HepG2 (cell line): ENCODE measurements around the gene STXBP2. TPM values are rescaled to one million over a fixed set of nuclear protein-coding genes. Genes with fewer than 3 reads are reported as not detected.
A peak's percentile ranks its signal among the peaks of the same experiment; 100 is the strongest.

Experiments used
- ATAD3A ChIP-seq: sonication (generic); formaldehyde crosslinking; IDR thresholded peaks from 2 replicates; pipeline ENCODE4 v1.4.0; 2020; ENCODE audit warnings: missing genetic modification reagents
- ATF7 ChIP-seq, 2 experiments: fragments of 450-650 bp in 1 of 2; sonication (generic) in 1 of 2; formaldehyde crosslinking in 1 of 2; IDR thresholded peaks; 2 replicates each; pipeline versions ENCODE4 v1.4.0 to v1.6.1; 2016 to 2020; ENCODE audit warnings: antibody characterized with exemption in 1 of 2, mild to moderate bottlenecking in 1 of 2, missing genetic modification reagents in 1 of 2
- ERF ChIP-seq: IDR thresholded peaks from 2 replicates; pipeline ENCODE4 v1.6.1; 2018; ENCODE audit warnings: missing biosample characterization, missing genetic modification reagents
- HNRNPLL ChIP-seq: fragments of 200-400 bp; formaldehyde crosslinking; IDR thresholded peaks from 2 replicates; pipeline ENCODE4 v1.6.1; 2017; ENCODE audit warnings: mild to moderate bottlenecking, low read depth, low read length; ENCODE audit not compliant: poor library complexity, severe bottlenecking
- HOXA7 ChIP-seq: sonication (generic); formaldehyde crosslinking; IDR thresholded peaks from 2 replicates; pipeline ENCODE4 v1.8.1; 2022; ENCODE audit warnings: mild to moderate bottlenecking, missing genetic modification reagents, moderate library complexity
- NFYB ChIP-seq: sonication (generic); formaldehyde crosslinking; IDR thresholded peaks from 2 replicates; pipeline ENCODE4 v1.4.0; 2020; ENCODE audit warnings: missing genetic modification reagents
- NR2C2 ChIP-seq: sonication (generic); formaldehyde crosslinking; IDR thresholded peaks from 2 replicates; pipeline ENCODE4 v1.4.0; 2020; ENCODE audit warnings: missing genetic modification reagents, mild to moderate bottlenecking, moderate library complexity, borderline replicate concordance
- RERE ChIP-seq: IDR thresholded peaks from 2 replicates; pipeline ENCODE4 v1.6.1; 2016; ENCODE audit warnings: low read depth, missing genetic modification reagents, missing compliant biosample characterization
- ZFP91 ChIP-seq: sonication (generic); formaldehyde crosslinking; IDR thresholded peaks from 2 replicates; pipeline ENCODE4 v1.9.0; 2022; ENCODE audit warnings: missing genetic modification reagents, mild to moderate bottlenecking, borderline replicate concordance
- ZNF180 ChIP-seq: sonication (generic); formaldehyde crosslinking; IDR thresholded peaks from 2 replicates; pipeline ENCODE4 v1.4.0; 2020; ENCODE audit warnings: low read depth, missing genetic modification reagents, borderline replicate concordance
- ZNF350 ChIP-seq: sonication (generic); formaldehyde crosslinking; IDR thresholded peaks from 2 replicates; pipeline ENCODE4 v1.4.0; 2020; ENCODE audit warnings: mild to moderate bottlenecking, low read depth, missing genetic modification reagents, borderline replicate concordance
- ZNF850 ChIP-seq: sonication (generic); formaldehyde crosslinking; conservative IDR thresholded peaks from 2 replicates; pipeline ENCODE4 v1.9.0; 2021; ENCODE audit warnings: mild to moderate bottlenecking, missing genetic modification reagents
- ZNF883 ChIP-seq: sonication (generic); formaldehyde crosslinking; IDR thresholded peaks from 2 replicates; pipeline ENCODE4 v1.5.1; 2020; ENCODE audit warnings: mild to moderate bottlenecking, missing genetic modification reagents; ENCODE audit errors: not compliant biosample characterization
- polyA plus RNA-seq, 8 experiments: library from polyadenylated mRNA; depleted of rRNA in 3 of 8; stranded (reverse) in 7 of 8; unstranded in 1 of 8; fragments of >200 nt; fragmentation: Illumina TruSeq in 4 of 8; extraction: Trizol in 4 of 8; gene quantifications; 2 replicates each; pipeline versions ENCODE4 v1.2.1 to v1.2.3, GENCODE V29; 2011 to 2016; ENCODE audit warnings: low read depth in 4 of 8, missing spikeins in 1 of 8, mixed read lengths in 1 of 8; ENCODE audit not compliant: insufficient read depth in 1 of 8
- total RNA-seq, 5 experiments: library from RNA; depleted of rRNA; stranded (reverse); fragments of >200 nt; fragmentation: Illumina TruSeq; extraction: Trizol; gene quantifications; 2 replicates each; pipeline ENCODE4 v1.2.3, GENCODE V29; 2016; ENCODE audit warnings: low read depth in 1 of 5
- TF ChIP-seq, protein P1 (sequence below): sonication (generic); formaldehyde crosslinking; IDR thresholded peaks from 2 replicates; pipeline ENCODE4 v1.4.0; 2020; ENCODE audit warnings: missing genetic modification reagents
- TF ChIP-seq, protein P2 (sequence below): sonication (generic); formaldehyde crosslinking; IDR thresholded peaks from 2 replicates; pipeline ENCODE4 v1.4.0; 2020; ENCODE audit warnings: missing genetic modification reagents

Gene STXBP2
- total and polyA plus RNA-seq, 2 of the 13 experiments (the other 11 are each of a cell fraction or from before 2014, with no cell fraction given), result 22.8 to 40.1 TPM

GRCh38 chr19:7652061-7652641 is 15.2 kb downstream of the STXBP2 start (continued):
- TF ChIP-seq ZNF850 (CRISPR knock-in tag), result 0 out of 2 replicates have a peak, but pooled peaks have one; percentile 71
- no peak for TF ChIP-seq ATAD3A (CRISPR knock-in tag)
- TF ChIP-seq ZFP91 (CRISPR knock-in tag), result peak; percentile 42; the same call in 1 of the 2 replicates
- TF ChIP-seq NR2C2 (CRISPR knock-in tag), result peak; percentile 85
- TF ChIP-seq, protein P1, sequence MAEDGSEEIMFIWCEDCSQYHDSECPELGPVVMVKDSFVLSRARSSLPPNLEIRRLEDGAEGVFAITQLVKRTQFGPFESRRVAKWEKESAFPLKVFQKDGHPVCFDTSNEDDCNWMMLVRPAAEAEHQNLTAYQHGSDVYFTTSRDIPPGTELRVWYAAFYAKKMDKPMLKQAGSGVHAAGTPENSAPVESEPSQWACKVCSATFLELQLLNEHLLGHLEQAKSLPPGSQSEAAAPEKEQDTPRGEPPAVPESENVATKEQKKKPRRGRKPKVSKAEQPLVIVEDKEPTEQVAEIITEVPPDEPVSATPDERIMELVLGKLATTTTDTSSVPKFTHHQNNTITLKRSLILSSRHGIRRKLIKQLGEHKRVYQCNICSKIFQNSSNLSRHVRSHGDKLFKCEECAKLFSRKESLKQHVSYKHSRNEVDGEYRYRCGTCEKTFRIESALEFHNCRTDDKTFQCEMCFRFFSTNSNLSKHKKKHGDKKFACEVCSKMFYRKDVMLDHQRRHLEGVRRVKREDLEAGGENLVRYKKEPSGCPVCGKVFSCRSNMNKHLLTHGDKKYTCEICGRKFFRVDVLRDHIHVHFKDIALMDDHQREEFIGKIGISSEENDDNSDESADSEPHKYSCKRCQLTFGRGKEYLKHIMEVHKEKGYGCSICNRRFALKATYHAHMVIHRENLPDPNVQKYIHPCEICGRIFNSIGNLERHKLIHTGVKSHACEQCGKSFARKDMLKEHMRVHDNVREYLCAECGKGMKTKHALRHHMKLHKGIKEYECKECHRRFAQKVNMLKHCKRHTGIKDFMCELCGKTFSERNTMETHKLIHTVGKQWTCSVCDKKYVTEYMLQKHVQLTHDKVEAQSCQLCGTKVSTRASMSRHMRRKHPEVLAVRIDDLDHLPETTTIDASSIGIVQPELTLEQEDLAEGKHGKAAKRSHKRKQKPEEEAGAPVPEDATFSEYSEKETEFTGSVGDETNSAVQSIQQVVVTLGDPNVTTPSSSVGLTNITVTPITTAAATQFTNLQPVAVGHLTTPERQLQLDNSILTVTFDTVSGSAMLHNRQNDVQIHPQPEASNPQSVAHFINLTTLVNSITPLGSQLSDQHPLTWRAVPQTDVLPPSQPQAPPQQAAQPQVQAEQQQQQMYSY (CRISPR knock-in tag), result no peak
- TF ChIP-seq RERE (CRISPR knock-in tag), result peak; percentile 88; the same call in 1 of the 2 replicates
- TF ChIP-seq ZNF883 (CRISPR knock-in tag), result no peak
- TF ChIP-seq, protein P2, sequence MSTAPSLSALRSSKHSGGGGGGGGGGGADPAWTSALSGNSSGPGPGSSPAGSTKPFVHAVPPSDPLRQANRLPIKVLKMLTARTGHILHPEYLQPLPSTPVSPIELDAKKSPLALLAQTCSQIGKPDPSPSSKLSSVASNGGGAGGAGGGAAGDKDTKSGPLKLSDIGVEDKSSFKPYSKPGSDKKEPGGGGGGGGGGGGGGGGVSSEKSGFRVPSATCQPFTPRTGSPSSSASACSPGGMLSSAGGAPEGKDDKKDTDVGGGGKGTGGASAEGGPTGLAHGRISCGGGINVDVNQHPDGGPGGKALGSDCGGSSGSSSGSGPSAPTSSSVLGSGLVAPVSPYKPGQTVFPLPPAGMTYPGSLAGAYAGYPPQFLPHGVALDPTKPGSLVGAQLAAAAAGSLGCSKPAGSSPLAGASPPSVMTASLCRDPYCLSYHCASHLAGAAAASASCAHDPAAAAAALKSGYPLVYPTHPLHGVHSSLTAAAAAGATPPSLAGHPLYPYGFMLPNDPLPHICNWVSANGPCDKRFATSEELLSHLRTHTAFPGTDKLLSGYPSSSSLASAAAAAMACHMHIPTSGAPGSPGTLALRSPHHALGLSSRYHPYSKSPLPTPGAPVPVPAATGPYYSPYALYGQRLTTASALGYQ (CRISPR knock-in tag), result 0 out of 2 replicates have a peak, but pooled peaks have one; percentile 61
- TF ChIP-seq ZNF350 (CRISPR knock-in tag), result peak; percentile 88
- peak; percentile 37 for TF ChIP-seq HNRNPLL
- TF ChIP-seq ZNF180, result no peak
- TF ChIP-seq ERF (CRISPR knock-in tag), result peak; percentile 74
- TF ChIP-seq NFYB, result no peak
- TF ChIP-seq HOXA7 (CRISPR knock-in tag), result no peak
- TF ChIP-seq ATF7 (IDR thresholded peaks at IDR 0.05), result peak; percentile 49; the same call in 1 of the 2 replicates
- no peak; the same call in 1 of the 2 replicates for TF ChIP-seq ATF7 (CRISPR knock-in tag; IDR thresholded peaks at IDR 0.05)
